ENCODE results near the gene NOVA2. TPM values are rescaled to one million over a fixed set of nuclear protein-coding genes. Genes with fewer than 3 reads are reported as not detected.

The NOVA2 gene
- total and polyA plus RNA-seq, 2 of the 8 experiments (the other 6 are each of a cell fraction or from before 2014, with no cell fraction given) = 3.2 to 24.6 TPM

- H2AK5ac ChIP-seq (ENCODE audit: low read depth, low read length) = no peak overlapping the region
- H3K4me3 ChIP-seq (ENCODE audit: extremely low read depth in 1 of 4, insufficient read depth in 2 of 4, low read depth in 3 of 4, low read length in 4 of 4) = peak overlapping the region; percentile 47 to 66 (median 50)
- peak overlapping the region; percentile 64 to 79 for H3K4me2 ChIP-seq (ENCODE audit: insufficient read depth in 1 of 2, low read depth in 2 of 2, low read length in 2 of 2)
- no peak overlapping the region for H3K9ac ChIP-seq (replicated peaks in 1 of 4; ENCODE audit: extremely low read depth in 1 of 4, low read depth in 3 of 4, low read length in 3 of 4)
- H3K23ac ChIP-seq (ENCODE audit: insufficient read length) = no peak overlapping the region
- H2BK20ac ChIP-seq (ENCODE audit: low read length) = no peak overlapping the region
- H4K91ac ChIP-seq (replicated peaks; ENCODE audit: insufficient read length, low read length) = no peak overlapping the region
- H3K56ac ChIP-seq (replicated peaks; ENCODE audit: insufficient read length, low read depth, low read length) = no peak overlapping the region
- POLR2A ChIA-PET (ENCODE audit: partially characterized antibody) = interaction anchor here (0.9 kb wide), 1 partner anchor 8 kb away, joined by 3 read pairs; no protein-coding TSS in a partner anchor
- peaks cover 0 to 5% (median 2%) of the 10 kb centered on the region in 4 experiments; a peak in 3 of 7 replicates for H3K27me3 ChIP-seq (replicated peaks in 1 of 4; ENCODE audit: control insufficient read depth in 3 of 4, extremely low read depth in 1 of 4, insufficient read depth in 3 of 4, low read length in 3 of 4)
- peaks cover 2 to 12% (median 7%) of the 10 kb centered on the region in 4 experiments; a peak in 5 of 7 replicates for H3K4me1 ChIP-seq (replicated peaks in 1 of 4; ENCODE audit: control insufficient read depth in 3 of 4, insufficient read depth in 4 of 4, low read length in 3 of 4)
- H2BK5ac ChIP-seq (ENCODE audit: low read depth, low read length) = no peak overlapping the region
- DNase-seq (ENCODE audit: low read depth in 1 of 2, low spot score in 2 of 2) (peak in 1 of 2 experiments; percentile 61), FAIRE-seq (no peak)
- TF ChIP-seq POLR2AphosphoS5 (IDR thresholded peaks at IDR 0.05; ENCODE audit: low read depth, low read length) (no peak), EZH2 (IDR thresholded peaks at IDR 0.05; ENCODE audit: low read depth, low read length, severe bottlenecking) (no peak), SIN3A (conservative IDR thresholded peaks at IDR 0.05 in 1 of 2, IDR thresholded peaks at IDR 0.05 in 1 of 2; ENCODE audit: low read depth in 1 of 2, low read length in 2 of 2) (no peak)
- H4K20me1 ChIP-seq (replicated peaks in 1 of 2; ENCODE audit: control insufficient read depth in 1 of 2, insufficient read depth in 2 of 2, low read length in 2 of 2) = peaks cover 10 to 12% of the 10 kb centered on the region in 2 experiments
- no peak overlapping the region for H3K4ac ChIP-seq (replicated peaks; ENCODE audit: insufficient read length, low read depth, low read length)
- H2AFZ ChIP-seq (ENCODE audit: low read length) = no peak overlapping the region
- H4K5ac ChIP-seq (ENCODE audit: insufficient read length, low read depth, low read length) = no peak overlapping the region
- no peak overlapping the region for H3K18ac ChIP-seq (ENCODE audit: extremely low read depth, low read length)
- H3K36me3 ChIP-seq (ENCODE audit: control insufficient read depth in 2 of 4, insufficient read depth in 4 of 4, low read length in 3 of 4) = peaks cover 0 to 1% (median 0%) of the 10 kb centered on the region in 4 experiments; a peak in 1 of 8 replicates
- H2BK120ac ChIP-seq (replicated peaks; ENCODE audit: low read depth, low read length) = no peak overlapping the region
- H3K23me2 ChIP-seq (ENCODE audit: low read depth, low read length) = peaks cover 8% of the 10 kb centered on the region; the same call in 1 of the 2 replicates
- CTCF ChIA-PET (ENCODE audit: partially characterized antibody) = no interaction called here
- no peak overlapping the region for H3K14ac ChIP-seq (ENCODE audit: insufficient read length)
- WGBS, 2 experiments (ENCODE audit: extremely low coverage in 1 of 2, insufficient coverage in 1 of 2, insufficient read length in 1 of 2, insufficient replicate concordance in 2 of 2, low coverage in 1 of 2, low lambda C conversion rate in 2 of 2, missing lambda C conversion rate in 1 of 2) = 4% methylated on average over 11 of the region's 54 CpGs; no CpG with 5 or more reads in 1 of the 2 experiments
- 0 out of 2 replicates have a peak overlapping the region, but pooled peaks have one; percentile 18 for H2BK15ac ChIP-seq (ENCODE audit: low read length)
- no peaks in the 10 kb centered on the region for H3K79me2 ChIP-seq (ENCODE audit: control insufficient read depth in 1 of 2, insufficient read depth in 2 of 2, low read length in 2 of 2)
- no peaks in the 10 kb centered on the region for H3K9me3 ChIP-seq (ENCODE audit: insufficient read depth in 2 of 2, low read depth in 1 of 2, low read length in 1 of 2)
- peaks cover 5% of the 10 kb centered on the region; the same call in 1 of the 2 replicates for H3K79me1 ChIP-seq (ENCODE audit: low read depth, low read length)
- H2BK12ac ChIP-seq (ENCODE audit: low read depth, low read length) = peak overlapping the region; percentile 90; the same call in 1 of the 2 replicates
- H3K27ac ChIP-seq (ENCODE audit: low read depth, low read length) = no peak overlapping the region
- H4K8ac ChIP-seq (ENCODE audit: extremely low read depth, insufficient read depth, low read length) = no peak overlapping the region; the same call in 1 of the 2 replicates
These were observed 621 bp downstream of the NOVA2 start for GRCh38 chr19:45972947-45973540.
